HepG2 (cell line): ENCODE measurements around the gene SEZ6. TPM values are rescaled to one million over a fixed set of nuclear protein-coding genes. Genes with fewer than 3 reads are reported as not detected.

ENCODE experiments used
- FOSL2 ChIP-seq: sonication (generic); formaldehyde crosslinking; IDR thresholded peaks from 2 replicates; pipeline ENCODE4 v1.4.0; 2020; ENCODE audit warnings: missing genetic modification reagents
- GZF1 ChIP-seq: sonication (generic); formaldehyde crosslinking; IDR thresholded peaks from 2 replicates; pipeline ENCODE4 v1.5.1; 2020; ENCODE audit warnings: mild to moderate bottlenecking, missing genetic modification reagents
- HHEX ChIP-seq: IDR thresholded peaks from 2 replicates; pipeline ENCODE4 v1.6.1; 2016; ENCODE audit warnings: control low read depth
- KDM6A ChIP-seq: IDR thresholded peaks from 2 replicates; pipeline ENCODE4 v1.6.1; 2016; ENCODE audit warnings: low read depth
- MAFG ChIP-seq: sonication (generic); formaldehyde crosslinking; IDR thresholded peaks from 2 replicates; pipeline ENCODE4 v1.5.1; 2020; ENCODE audit warnings: mild to moderate bottlenecking, missing genetic modification reagents
- MAFK ChIP-seq, 2 experiments: IDR thresholded peaks in 1 of 2; conservative IDR thresholded peaks in 1 of 2; 2 replicates each; pipeline ENCODE4 v1.6.1; 2011; ENCODE audit warnings: improper control_type of control experiment in 2 of 2, low read length in 2 of 2
- POLR2AphosphoS2 ChIP-seq: IDR thresholded peaks from 2 replicates; pipeline ENCODE4 v1.6.1; 2011; ENCODE audit warnings: low read depth, low read length, improper control_type of control experiment
- POLR2AphosphoS5 ChIP-seq: IDR thresholded peaks from 2 replicates; pipeline ENCODE4 v1.6.1; 2012; ENCODE audit warnings: low read depth, low read length
- RFXANK ChIP-seq: IDR thresholded peaks from 2 replicates; pipeline ENCODE4 v1.6.1; 2016
- SMAD3 ChIP-seq: sonication (generic); formaldehyde crosslinking; IDR thresholded peaks from 2 replicates; pipeline ENCODE4 v1.4.0; 2020; ENCODE audit warnings: missing genetic modification reagents
- SNAI1 ChIP-seq: sonication (generic); formaldehyde crosslinking; IDR thresholded peaks from 2 replicates; pipeline ENCODE4 v1.5.0; 2020; ENCODE audit warnings: mild to moderate bottlenecking, missing genetic modification reagents, borderline replicate concordance
- SOX6 ChIP-seq, 2 experiments: fragments of 450-650 bp in 1 of 2; sonication (generic) in 1 of 2; formaldehyde crosslinking in 1 of 2; IDR thresholded peaks; 2 replicates each; pipeline versions ENCODE4 v1.4.0 to v1.6.1; 2017 to 2020; ENCODE audit warnings: antibody characterized with exemption in 1 of 2, mild to moderate bottlenecking in 1 of 2, missing genetic modification reagents in 1 of 2
- SSRP1 ChIP-seq: IDR thresholded peaks from 2 replicates; pipeline ENCODE4 v1.6.1; 2016; ENCODE audit warnings: control low read depth
- TMF1 ChIP-seq: sonication (generic); formaldehyde crosslinking; IDR thresholded peaks from 2 replicates; pipeline ENCODE4 v1.8.1; 2022; ENCODE audit warnings: low read depth, missing genetic modification reagents
- ZNF138 ChIP-seq: sonication (generic); formaldehyde crosslinking; IDR thresholded peaks from 2 replicates; pipeline ENCODE4 v1.5.0; 2020; ENCODE audit warnings: mild to moderate bottlenecking, low read depth, missing genetic modification reagents
- ZNF230 ChIP-seq: sonication (generic); formaldehyde crosslinking; IDR thresholded peaks from 2 replicates; pipeline ENCODE4 v1.4.0; 2020; ENCODE audit warnings: mild to moderate bottlenecking, missing genetic modification reagents
- ZNF460 ChIP-seq: sonication (generic); formaldehyde crosslinking; IDR thresholded peaks from 2 replicates; pipeline ENCODE4 v1.5.1; 2020; ENCODE audit warnings: missing genetic modification reagents, mild to moderate bottlenecking, borderline replicate concordance
- ZNF556 ChIP-seq: sonication (generic); formaldehyde crosslinking; IDR thresholded peaks from 2 replicates; pipeline ENCODE4 v1.4.0; 2020; ENCODE audit warnings: mild to moderate bottlenecking, missing genetic modification reagents, borderline replicate concordance
- ZNF883 ChIP-seq: sonication (generic); formaldehyde crosslinking; IDR thresholded peaks from 2 replicates; pipeline ENCODE4 v1.5.1; 2020; ENCODE audit warnings: mild to moderate bottlenecking, missing genetic modification reagents; ENCODE audit errors: not compliant biosample characterization
- ZSCAN25 ChIP-seq: sonication (generic); formaldehyde crosslinking; IDR thresholded peaks from 2 replicates; pipeline ENCODE4 v1.8.0; 2022; ENCODE audit warnings: mild to moderate bottlenecking, missing genetic modification reagents
- polyA plus RNA-seq, 8 experiments: library from polyadenylated mRNA; depleted of rRNA in 3 of 8; stranded (reverse) in 7 of 8; unstranded in 1 of 8; fragments of >200 nt; fragmentation: Illumina TruSeq in 4 of 8; extraction: Trizol in 4 of 8; gene quantifications; 2 replicates each; pipeline versions ENCODE4 v1.2.1 to v1.2.3, GENCODE V29; 2011 to 2016; ENCODE audit warnings: low read depth in 4 of 8, missing spikeins in 1 of 8, mixed read lengths in 1 of 8; ENCODE audit not compliant: insufficient read depth in 1 of 8
- total RNA-seq, 5 experiments: library from RNA; depleted of rRNA; stranded (reverse); fragments of >200 nt; fragmentation: Illumina TruSeq; extraction: Trizol; gene quantifications; 2 replicates each; pipeline ENCODE4 v1.2.3, GENCODE V29; 2016; ENCODE audit warnings: low read depth in 1 of 5
- TF ChIP-seq, protein P1 (sequence below): sonication (generic); formaldehyde crosslinking; IDR thresholded peaks from 2 replicates; pipeline ENCODE4 v1.4.0; 2020; ENCODE audit warnings: missing genetic modification reagents, mild to moderate bottlenecking, borderline replicate concordance
- TF ChIP-seq, protein P2 (sequence below): sonication (generic); formaldehyde crosslinking; IDR thresholded peaks from 2 replicates; pipeline ENCODE4 v1.8.0; 2022; ENCODE audit warnings: mild to moderate bottlenecking, missing genetic modification reagents, moderate library complexity
- TF ChIP-seq, protein P3 (sequence below): IDR thresholded peaks from 2 replicates; pipeline ENCODE4 v1.6.1; 2016; ENCODE audit warnings: low read depth, missing genetic modification reagents, missing compliant biosample characterization
- TF ChIP-seq, protein P4 (sequence below): IDR thresholded peaks from 2 replicates; pipeline ENCODE4 v1.6.1; 2012; ENCODE audit warnings: inconsistent platforms

SEZ6 gene
- total and polyA plus RNA-seq, 2 of the 13 experiments (the other 11 are each of a cell fraction or from before 2014, with no cell fraction given) = not detected

DNA sequence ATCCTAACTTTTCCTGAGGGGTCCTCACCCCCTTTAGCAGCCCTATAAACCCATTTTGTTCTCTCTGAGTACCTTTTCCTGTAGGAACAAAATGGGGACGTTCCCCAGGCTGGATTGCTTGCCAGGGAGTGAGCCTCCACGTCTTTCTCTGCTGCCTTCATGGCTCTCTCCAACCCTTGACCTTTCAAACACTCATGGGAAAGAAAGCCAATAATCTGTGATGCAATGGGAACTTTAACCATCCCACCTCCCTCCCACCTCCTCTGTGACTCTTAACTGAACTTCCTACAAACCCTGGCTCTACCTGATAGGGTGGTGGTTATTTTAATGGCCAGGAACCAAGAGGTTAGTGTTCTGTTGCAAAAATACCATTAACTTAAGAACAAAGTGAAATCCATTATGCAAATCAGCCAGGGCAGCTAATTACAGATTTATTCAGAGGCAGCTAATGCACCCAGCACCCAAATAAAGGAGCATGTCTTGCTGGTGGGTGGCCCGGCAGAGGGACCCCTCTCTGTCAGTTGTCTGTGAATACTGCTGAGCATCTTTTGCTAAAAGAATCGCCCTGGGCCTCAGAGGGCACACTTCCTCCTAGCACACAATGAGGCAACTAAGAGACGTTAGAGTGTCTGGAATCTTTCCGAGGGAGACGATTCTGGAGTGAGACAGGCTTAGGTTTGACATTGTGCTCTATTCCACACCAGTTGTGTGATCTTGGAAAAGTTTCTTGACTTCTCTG lies 40.1 kb upstream of the SEZ6 start (continued):
- 0 out of 2 replicates have a peak, but pooled peaks have one; percentile 30 for TF ChIP-seq GZF1
- no peak for TF ChIP-seq MAFG (CRISPR knock-in tag)
- no peak for TF ChIP-seq TMF1
- 0 out of 2 replicates have a peak, but pooled peaks have one; percentile 32 for TF ChIP-seq KDM6A
- no peak for TF ChIP-seq MAFK (conservative IDR thresholded peaks at IDR 0.05 in 1 of 2, IDR thresholded peaks at IDR 0.05 in 1 of 2; ENCODE audit: low read length in 2 of 2)
- peak; percentile 39; the same call in 1 of the 2 replicates for TF ChIP-seq POLR2AphosphoS5
- no peak for TF ChIP-seq ZNF460 (CRISPR knock-in tag)
- TF ChIP-seq ZNF230 = no peak
- no peak for TF ChIP-seq POLR2AphosphoS2
- TF ChIP-seq HHEX = no peak
- TF ChIP-seq SMAD3 (CRISPR knock-in tag) = no peak
- TF ChIP-seq, protein P1, sequence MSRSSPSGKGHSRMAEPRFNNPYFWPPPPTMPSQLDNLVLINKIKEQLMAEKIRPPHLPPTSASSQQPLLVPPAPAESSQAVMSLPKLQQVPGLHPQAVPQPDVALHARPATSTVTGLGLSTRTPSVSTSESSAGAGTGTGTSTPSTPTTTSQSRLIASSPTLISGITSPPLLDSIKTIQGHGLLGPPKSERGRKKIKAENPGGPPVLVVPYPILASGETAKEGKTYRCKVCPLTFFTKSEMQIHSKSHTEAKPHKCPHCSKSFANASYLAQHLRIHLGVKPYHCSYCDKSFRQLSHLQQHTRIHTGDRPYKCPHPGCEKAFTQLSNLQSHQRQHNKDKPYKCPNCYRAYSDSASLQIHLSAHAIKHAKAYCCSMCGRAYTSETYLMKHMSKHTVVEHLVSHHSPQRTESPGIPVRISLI = no peak
- TF ChIP-seq RFXANK (CRISPR knock-in tag) = no peak
- TF ChIP-seq, protein P2, sequence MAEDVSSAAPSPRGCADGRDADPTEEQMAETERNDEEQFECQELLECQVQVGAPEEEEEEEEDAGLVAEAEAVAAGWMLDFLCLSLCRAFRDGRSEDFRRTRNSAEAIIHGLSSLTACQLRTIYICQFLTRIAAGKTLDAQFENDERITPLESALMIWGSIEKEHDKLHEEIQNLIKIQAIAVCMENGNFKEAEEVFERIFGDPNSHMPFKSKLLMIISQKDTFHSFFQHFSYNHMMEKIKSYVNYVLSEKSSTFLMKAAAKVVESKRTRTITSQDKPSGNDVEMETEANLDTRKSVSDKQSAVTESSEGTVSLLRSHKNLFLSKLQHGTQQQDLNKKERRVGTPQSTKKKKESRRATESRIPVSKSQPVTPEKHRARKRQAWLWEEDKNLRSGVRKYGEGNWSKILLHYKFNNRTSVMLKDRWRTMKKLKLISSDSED (CRISPR knock-in tag) = no peak
- TF ChIP-seq SNAI1 (CRISPR knock-in tag) = no peak
- TF ChIP-seq, protein P3, sequence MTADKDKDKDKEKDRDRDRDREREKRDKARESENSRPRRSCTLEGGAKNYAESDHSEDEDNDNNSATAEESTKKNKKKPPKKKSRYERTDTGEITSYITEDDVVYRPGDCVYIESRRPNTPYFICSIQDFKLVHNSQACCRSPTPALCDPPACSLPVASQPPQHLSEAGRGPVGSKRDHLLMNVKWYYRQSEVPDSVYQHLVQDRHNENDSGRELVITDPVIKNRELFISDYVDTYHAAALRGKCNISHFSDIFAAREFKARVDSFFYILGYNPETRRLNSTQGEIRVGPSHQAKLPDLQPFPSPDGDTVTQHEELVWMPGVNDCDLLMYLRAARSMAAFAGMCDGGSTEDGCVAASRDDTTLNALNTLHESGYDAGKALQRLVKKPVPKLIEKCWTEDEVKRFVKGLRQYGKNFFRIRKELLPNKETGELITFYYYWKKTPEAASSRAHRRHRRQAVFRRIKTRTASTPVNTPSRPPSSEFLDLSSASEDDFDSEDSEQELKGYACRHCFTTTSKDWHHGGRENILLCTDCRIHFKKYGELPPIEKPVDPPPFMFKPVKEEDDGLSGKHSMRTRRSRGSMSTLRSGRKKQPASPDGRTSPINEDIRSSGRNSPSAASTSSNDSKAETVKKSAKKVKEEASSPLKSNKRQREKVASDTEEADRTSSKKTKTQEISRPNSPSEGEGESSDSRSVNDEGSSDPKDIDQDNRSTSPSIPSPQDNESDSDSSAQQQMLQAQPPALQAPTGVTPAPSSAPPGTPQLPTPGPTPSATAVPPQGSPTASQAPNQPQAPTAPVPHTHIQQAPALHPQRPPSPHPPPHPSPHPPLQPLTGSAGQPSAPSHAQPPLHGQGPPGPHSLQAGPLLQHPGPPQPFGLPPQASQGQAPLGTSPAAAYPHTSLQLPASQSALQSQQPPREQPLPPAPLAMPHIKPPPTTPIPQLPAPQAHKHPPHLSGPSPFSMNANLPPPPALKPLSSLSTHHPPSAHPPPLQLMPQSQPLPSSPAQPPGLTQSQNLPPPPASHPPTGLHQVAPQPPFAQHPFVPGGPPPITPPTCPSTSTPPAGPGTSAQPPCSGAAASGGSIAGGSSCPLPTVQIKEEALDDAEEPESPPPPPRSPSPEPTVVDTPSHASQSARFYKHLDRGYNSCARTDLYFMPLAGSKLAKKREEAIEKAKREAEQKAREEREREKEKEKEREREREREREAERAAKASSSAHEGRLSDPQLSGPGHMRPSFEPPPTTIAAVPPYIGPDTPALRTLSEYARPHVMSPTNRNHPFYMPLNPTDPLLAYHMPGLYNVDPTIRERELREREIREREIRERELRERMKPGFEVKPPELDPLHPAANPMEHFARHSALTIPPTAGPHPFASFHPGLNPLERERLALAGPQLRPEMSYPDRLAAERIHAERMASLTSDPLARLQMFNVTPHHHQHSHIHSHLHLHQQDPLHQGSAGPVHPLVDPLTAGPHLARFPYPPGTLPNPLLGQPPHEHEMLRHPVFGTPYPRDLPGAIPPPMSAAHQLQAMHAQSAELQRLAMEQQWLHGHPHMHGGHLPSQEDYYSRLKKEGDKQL (CRISPR knock-in tag) = no peak
- no peak for TF ChIP-seq ZNF138
- no peak for TF ChIP-seq ZSCAN25 (CRISPR knock-in tag)
- no peak for TF ChIP-seq ZNF883 (CRISPR knock-in tag)
- peak; percentile 70; the same call in 1 of the 2 replicates for TF ChIP-seq FOSL2
- TF ChIP-seq SSRP1 (CRISPR knock-in tag) = no peak
- TF ChIP-seq, protein P4, sequence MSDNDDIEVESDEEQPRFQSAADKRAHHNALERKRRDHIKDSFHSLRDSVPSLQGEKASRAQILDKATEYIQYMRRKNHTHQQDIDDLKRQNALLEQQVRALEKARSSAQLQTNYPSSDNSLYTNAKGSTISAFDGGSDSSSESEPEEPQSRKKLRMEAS = peak; percentile 43
- no peak for TF ChIP-seq ZNF556 (CRISPR knock-in tag)
- no peak for TF ChIP-seq SOX6 (IDR thresholded peaks at IDR 0.05)
- TF ChIP-seq SOX6 (CRISPR knock-in tag; IDR thresholded peaks at IDR 0.05) = peak; percentile 55
